DOHH2 (cell line): ENCODE measurements around the gene SOX12.

Experiments used
- H3F3A ChIP-seq: fragments of 200-600 bp; sonication (generic), shearing (Covaris generic); 2 replicates; pipeline ENCODE4 v1.6.0; 2016; ENCODE audit warnings: antibody characterized with exemption, mild to moderate bottlenecking; ENCODE audit not compliant: control insufficient read depth, insufficient read depth
- H3K27ac ChIP-seq: fragments of 200-600 bp; sonication (generic); 2 replicates; pipeline ENCODE4 v1.5.1; 2014; ENCODE audit warnings: low read depth, mild to moderate bottlenecking, low read length, moderate library complexity
- H3K27me3 ChIP-seq: fragments of 200-600 bp; sonication (generic); 2 replicates; pipeline ENCODE4 v1.6.1; 2014; ENCODE audit warnings: mild to moderate bottlenecking, low read length, mixed read lengths; ENCODE audit not compliant: control insufficient read depth
- H3K36me3 ChIP-seq: fragments of 200-600 bp; sonication (generic); 2 replicates; pipeline ENCODE4 v1.6.1; 2014; ENCODE audit warnings: mild to moderate bottlenecking, low read length, moderate library complexity, mixed read lengths; ENCODE audit not compliant: control insufficient read depth
- H3K4me1 ChIP-seq: fragments of 200-600 bp; sonication (generic); 2 replicates; pipeline ENCODE4 v1.6.1; 2014; ENCODE audit warnings: mild to moderate bottlenecking, low read length, mixed read lengths; ENCODE audit not compliant: control insufficient read depth
- H3K4me2 ChIP-seq: fragments of 200-600 bp; sonication (generic); 2 replicates; pipeline ENCODE4 v1.6.0; 2014; ENCODE audit warnings: mild to moderate bottlenecking, low read length, moderate library complexity
- H3K4me3 ChIP-seq: fragments of 200-600 bp; sonication (generic); 2 replicates; pipeline ENCODE4 v1.5.1; 2014; ENCODE audit warnings: mild to moderate bottlenecking, low read length, mixed read lengths
- H3K79me2 ChIP-seq: fragments of 200-600 bp; sonication (generic); 2 replicates; pipeline ENCODE4 v1.6.1; 2014; ENCODE audit warnings: mild to moderate bottlenecking, low read length, mixed read lengths; ENCODE audit not compliant: control insufficient read depth
- H3K9me2 ChIP-seq: fragments of 200-600 bp; sonication (generic); replicated peaks from 2 replicates; pipeline ENCODE4 v1.6.1; 2014; ENCODE audit warnings: mild to moderate bottlenecking, low read length, mixed read lengths; ENCODE audit not compliant: control insufficient read depth
- H3K9me3 ChIP-seq: fragments of 200-600 bp; sonication (generic); 2 replicates; pipeline ENCODE4 v1.6.1; 2014; ENCODE audit warnings: antibody characterized with exemption, low read length, mixed read lengths; ENCODE audit not compliant: control insufficient read depth, insufficient read depth
- H4K20me1 ChIP-seq: fragments of 200-600 bp; sonication (generic); 2 replicates; pipeline ENCODE4 v1.6.0; 2014; ENCODE audit warnings: low read depth, mild to moderate bottlenecking, antibody characterized with exemption, low read length, moderate library complexity; ENCODE audit not compliant: control insufficient read depth, insufficient read depth
- CTCF ChIP-seq: fragments of 200-600 bp; sonication (generic); IDR thresholded peaks from one replicate; pipeline ENCODE4 v1.5.1; 2014; ENCODE audit warnings: antibody characterized with exemption, mild to moderate bottlenecking, low read depth, low read length; ENCODE audit not compliant: poor library complexity, severe bottlenecking
- EZH2phosphoT487 ChIP-seq: fragments of 200-600 bp; sonication (generic); IDR thresholded peaks from 2 replicates; pipeline ENCODE4 v1.6.1; 2017; ENCODE audit warnings: borderline replicate concordance, mild to moderate bottlenecking, antibody characterized with exemption, low read length, moderate library complexity, mixed read lengths

SOX12 gene

GRCh38 chr20:325889-326644, 715 bp downstream of the SOX12 start:
- peaks cover 26% of the 10 kb centered on the region for H3F3A ChIP-seq
- peaks cover 56% of the 10 kb centered on the region for H3K79me2 ChIP-seq
- H3K4me3 ChIP-seq, result peak overlapping the region; percentile 99
- H3K27ac ChIP-seq, result peak overlapping the region; percentile 80
- no peaks in the 10 kb centered on the region; the same call in 1 of the 2 replicates for H3K27me3 ChIP-seq
- peaks cover 34% of the 10 kb centered on the region for H3K36me3 ChIP-seq
- peaks cover 18% of the 10 kb centered on the region; the same call in 1 of the 2 replicates for H4K20me1 ChIP-seq
- no peaks in the 10 kb centered on the region for H3K9me2 ChIP-seq
- H3K9me3 ChIP-seq, result no peaks in the 10 kb centered on the region
- H3K4me1 ChIP-seq, result peaks cover 39% of the 10 kb centered on the region
- peak overlapping the region; percentile 66 for H3K4me2 ChIP-seq
- no peak for TF ChIP-seq CTCF
- TF ChIP-seq EZH2phosphoT487, result no peak

DNA sequence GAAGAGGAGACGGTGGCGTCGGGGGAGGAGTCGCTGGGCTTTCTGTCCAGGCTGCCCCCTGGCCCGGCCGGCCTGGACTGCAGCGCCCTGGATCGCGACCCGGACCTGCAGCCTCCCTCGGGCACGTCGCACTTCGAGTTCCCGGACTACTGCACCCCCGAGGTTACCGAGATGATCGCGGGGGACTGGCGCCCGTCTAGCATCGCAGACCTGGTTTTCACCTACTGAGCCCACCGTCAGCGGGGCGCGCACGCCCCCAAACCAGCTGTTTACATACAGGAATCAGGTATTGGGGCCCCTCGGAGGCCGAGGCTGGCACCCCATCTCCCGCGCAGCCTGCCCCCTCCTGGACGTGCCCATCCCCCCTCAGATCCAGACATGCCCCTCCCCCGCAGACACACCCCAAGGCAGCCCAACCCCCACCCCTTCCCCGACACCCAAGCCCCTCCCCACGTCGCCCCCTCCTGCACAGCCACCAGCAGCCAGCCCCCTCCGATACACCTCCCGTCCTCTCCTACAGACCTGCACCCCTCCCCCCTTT, 1.4 kb downstream of the SOX12 start:
- peaks cover 18% of the 10 kb centered on the region; the same call in 1 of the 2 replicates for H4K20me1 ChIP-seq
- no peaks in the 10 kb centered on the region for H3K9me3 ChIP-seq
- peak overlapping the region; percentile 66 for H3K4me2 ChIP-seq
- H3K36me3 ChIP-seq, result peaks cover 35% of the 10 kb centered on the region
- H3K79me2 ChIP-seq, result peaks cover 56% of the 10 kb centered on the region
- no peaks in the 10 kb centered on the region for H3K9me2 ChIP-seq
- peaks cover 39% of the 10 kb centered on the region for H3K4me1 ChIP-seq
- TF ChIP-seq EZH2phosphoT487 (no peak), CTCF (no peak)
- H3K27me3 ChIP-seq, result no peaks in the 10 kb centered on the region; the same call in 1 of the 2 replicates
- peak overlapping the region; percentile 80 for H3K27ac ChIP-seq
- peak overlapping the region; percentile 99 for H3K4me3 ChIP-seq
- peaks cover 26% of the 10 kb centered on the region for H3F3A ChIP-seq

DNA sequence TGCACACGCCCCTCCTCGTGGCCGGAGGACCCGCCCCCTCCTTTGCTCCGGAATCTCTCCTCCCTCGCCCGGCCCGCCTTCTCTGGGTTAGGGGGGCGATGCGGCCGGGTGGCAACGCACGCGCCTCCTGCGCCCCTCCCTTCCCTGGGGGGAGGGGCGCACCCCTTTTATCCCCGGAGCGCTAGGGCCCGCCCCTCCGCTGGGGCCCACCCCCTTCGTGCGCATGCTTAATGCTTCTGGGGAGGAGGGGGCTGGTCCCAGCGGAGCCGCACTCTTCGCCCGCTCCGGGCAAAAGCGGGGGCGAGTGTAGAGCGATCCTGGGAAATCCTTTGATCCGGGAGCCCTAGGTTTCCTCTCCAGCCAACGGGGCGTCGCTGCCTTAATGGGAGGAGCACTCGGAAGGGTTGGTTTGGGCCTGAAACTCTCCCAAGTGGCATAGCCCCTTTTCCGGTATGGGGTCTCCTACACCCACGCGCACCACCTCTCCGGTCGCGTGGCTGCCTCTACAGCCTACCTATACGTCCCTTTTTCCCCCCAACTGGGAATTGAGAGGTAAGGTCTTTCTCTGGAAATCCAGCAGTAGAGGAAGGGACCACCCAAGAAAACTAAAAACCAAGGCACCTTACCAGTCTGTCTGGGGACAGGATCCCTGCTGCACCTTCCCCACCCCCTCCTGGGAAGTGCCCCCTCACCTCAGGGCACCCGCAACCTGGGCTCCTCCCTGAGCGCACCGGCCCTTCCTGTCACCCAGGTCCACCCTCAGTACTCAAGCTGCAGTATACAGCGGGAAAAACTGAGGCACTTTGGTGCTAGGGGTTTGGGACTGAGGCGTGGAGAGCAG, 2.1 kb downstream of the SOX12 start:
- Histone ChIP-seq H3K9me2 (no peaks in the 10 kb centered on the region), H4K20me1 (peaks cover 18% of the 10 kb centered on the region; the same call in 1 of the 2 replicates), H3K4me2 (peak overlapping the region; percentile 66), H3K79me2 (peaks cover 56% of the 10 kb centered on the region), H3K27ac (peak overlapping the region; percentile 80), H3K36me3 (peaks cover 35% of the 10 kb centered on the region), H3K9me3 (no peaks in the 10 kb centered on the region), H3K4me3 (peak overlapping the region; percentile 99), H3K27me3 (no peaks in the 10 kb centered on the region; the same call in 1 of the 2 replicates), H3K4me1 (peaks cover 39% of the 10 kb centered on the region), H3F3A (peaks cover 23% of the 10 kb centered on the region)
- TF ChIP-seq EZH2phosphoT487 (no peak), CTCF (no peak)
